ENCODE results near the gene ADSS2.
"Not testable (repeated sequence)": the region's sequence is repeated elsewhere in the genome, so short reads cannot be mapped to it uniquely, and the experiment has no call there.

Gene ADSS2

GRCh38 chr1:244451539-244451950 is at the start of gene ADSS2:
TSS of gene ADSS2 (minus strand) at chr1:244451909. CDS start at chr1:244451817, 92 bp downstream.
- FAIRE-seq, result no peak
- DNase-seq (ENCODE audit: low spot score), result no peak

GRCh38 chr1:244500515-244500914 is 48.8 kb upstream of the ADSS2 start:
- DNase-seq (ENCODE audit: low spot score); FAIRE-seq: not testable (repeated sequence)

- FAIRE-seq; DNase-seq (ENCODE audit: low spot score): not testable (repeated sequence)
These were observed 47.8 kb upstream of the ADSS2 start for GRCh38 chr1:244499484-244499883.

- FAIRE-seq (no peak), DNase-seq (ENCODE audit: low spot score) (no peak)
These were observed 46.1 kb upstream of the ADSS2 start for GRCh38 chr1:244497805-244498204.

- DNase-seq (ENCODE audit: low spot score) (no peak), FAIRE-seq (no peak)
These were observed 44.5 kb upstream of the ADSS2 start for GRCh38 chr1:244496186-244496585.

GRCh38 chr1:244494653-244495052 is 42.9 kb upstream of the ADSS2 start:
- DNase-seq (ENCODE audit: low spot score) (no peak), FAIRE-seq (no peak)

GRCh38 chr1:244484971-244485370 is 33.3 kb upstream of the ADSS2 start:
- FAIRE-seq, result not testable (repeated sequence)

GRCh38 chr1:244473059-244473605 is 21.4 kb upstream of the ADSS2 start:
- FAIRE-seq (no peak), DNase-seq (ENCODE audit: low spot score) (no peak)

More at GRCh38 chr1:244484971-244485370, 33.3 kb upstream of the ADSS2 start:
- DNase-seq (ENCODE audit: low spot score), result not testable (repeated sequence)

GRCh38 chr1:244466724-244467123 is 15.0 kb upstream of the ADSS2 start:
- DNase-seq (ENCODE audit: low spot score), result no peak
- no peak for FAIRE-seq

- FAIRE-seq, result no peak
- DNase-seq (ENCODE audit: low spot score), result no peak
These were observed 9.7 kb upstream of the ADSS2 start, which contains the start of gene CATSPERE for GRCh38 chr1:244461245-244462071. TSS of gene CATSPERE (plus strand) at chr1:244461273. CDS start at chr1:244461430, 157 bp downstream.

- DNase-seq (ENCODE audit: low spot score) (no peak), FAIRE-seq (no peak)
These were observed 8.5 kb upstream of the ADSS2 start for GRCh38 chr1:244460197-244460596.

GRCh38 chr1:244458781-244459180 is 7.1 kb upstream of the ADSS2 start:
- no peak for FAIRE-seq
- DNase-seq (ENCODE audit: low spot score), result no peak

GRCh38 chr1:244456586-244456985 is 4.9 kb upstream of the ADSS2 start:
- no peak for DNase-seq (ENCODE audit: low spot score)
- FAIRE-seq, result no peak

GRCh38 chr1:244454412-244454811 is 2.7 kb upstream of the ADSS2 start:
- DNase-seq (ENCODE audit: low spot score) (no peak), FAIRE-seq (no peak)

- peak; percentile 98 for DNase-seq (ENCODE audit: low spot score)
- peak; percentile 88 for FAIRE-seq
These were observed 464 bp upstream of the ADSS2 start for GRCh38 chr1:244451951-244452795.

- FAIRE-seq (no peak), DNase-seq (ENCODE audit: low spot score) (peak; percentile 29)
These were observed 841 bp downstream of the ADSS2 start for GRCh38 chr1:244450597-244451538.

- FAIRE-seq, result no peak
- no peak for DNase-seq (ENCODE audit: low spot score)
These were observed 1.7 kb downstream of the ADSS2 start for GRCh38 chr1:244449936-244450508.

GRCh38 chr1:244448279-244449036 is 3.3 kb downstream of the ADSS2 start:
- no peak for FAIRE-seq
- no peak for DNase-seq (ENCODE audit: low spot score)

- DNase-seq (ENCODE audit: low spot score) (no peak), FAIRE-seq (no peak)
These were observed 4.2 kb downstream of the ADSS2 start for GRCh38 chr1:244447552-244447951.

- no peak for DNase-seq (ENCODE audit: low spot score)
- no peak for FAIRE-seq
These were observed 4.7 kb downstream of the ADSS2 start for GRCh38 chr1:244447024-244447423.
